ENCODE measurements around the gene SSNA1. TPM values are rescaled to one million over a fixed set of nuclear protein-coding genes. Genes with fewer than 3 reads are reported as not detected.

Gene SSNA1
- total RNA-seq, 4 donors from 2014 or later: 37.3 to 73.9 (median 53.5) TPM

DNA sequence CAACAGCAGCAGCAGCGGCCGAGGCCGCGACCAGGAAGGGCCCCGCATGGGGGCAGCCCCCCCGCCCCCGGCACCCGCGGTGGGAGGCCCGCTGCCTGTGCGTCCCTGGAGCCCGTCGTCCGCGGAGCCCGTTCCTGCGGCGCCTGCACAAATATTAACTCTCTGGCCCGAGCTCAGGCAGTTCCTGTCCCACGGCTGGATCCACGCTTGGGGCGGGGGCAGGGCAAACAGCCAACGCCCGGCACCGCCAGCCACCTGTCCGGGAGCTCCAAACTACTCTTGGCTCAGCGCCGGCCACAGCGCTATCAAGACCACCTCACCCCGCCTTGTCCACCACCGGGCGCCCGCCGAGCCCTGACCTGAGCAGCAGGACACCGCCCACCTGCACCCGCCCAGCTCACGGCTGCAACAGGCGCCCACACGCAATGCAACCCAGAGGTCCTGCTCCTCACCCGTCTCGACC, 18.5 kb upstream of the SSNA1 start, which contains the start of gene LRRC26:
LRRC26 (minus strand) TSS at position 156 of the 463 bp plus-strand sequence; CDS start at position 48, 108 bp downstream.
- H3K27ac ChIP-seq: no peak within 1 kb of the TSS
- peaks cover 9 to 57% of the 10 kb centered on the region in 2 donors for H3K27me3 ChIP-seq
- no peaks in the 10 kb centered on the region for H3K9me3 ChIP-seq
- DNase-seq (ENCODE audit: low spot score in 2 of 2): no peak
- H3K4me3 ChIP-seq: peak within 1 kb of the TSS in 3 of 4 donors; percentile 13 to 41 (median 22)
- peaks cover 0 to 35% (median 16%) of the 10 kb centered on the region in 4 donors for H3K4me1 ChIP-seq
- H3K36me3 ChIP-seq: no peaks in the 10 kb centered on the region
- 10 to 30% methylated on average over 2 to 38 of the region's 41 CpGs for WGBS, 2 donors
- TF ChIP-seq, protein P1, sequence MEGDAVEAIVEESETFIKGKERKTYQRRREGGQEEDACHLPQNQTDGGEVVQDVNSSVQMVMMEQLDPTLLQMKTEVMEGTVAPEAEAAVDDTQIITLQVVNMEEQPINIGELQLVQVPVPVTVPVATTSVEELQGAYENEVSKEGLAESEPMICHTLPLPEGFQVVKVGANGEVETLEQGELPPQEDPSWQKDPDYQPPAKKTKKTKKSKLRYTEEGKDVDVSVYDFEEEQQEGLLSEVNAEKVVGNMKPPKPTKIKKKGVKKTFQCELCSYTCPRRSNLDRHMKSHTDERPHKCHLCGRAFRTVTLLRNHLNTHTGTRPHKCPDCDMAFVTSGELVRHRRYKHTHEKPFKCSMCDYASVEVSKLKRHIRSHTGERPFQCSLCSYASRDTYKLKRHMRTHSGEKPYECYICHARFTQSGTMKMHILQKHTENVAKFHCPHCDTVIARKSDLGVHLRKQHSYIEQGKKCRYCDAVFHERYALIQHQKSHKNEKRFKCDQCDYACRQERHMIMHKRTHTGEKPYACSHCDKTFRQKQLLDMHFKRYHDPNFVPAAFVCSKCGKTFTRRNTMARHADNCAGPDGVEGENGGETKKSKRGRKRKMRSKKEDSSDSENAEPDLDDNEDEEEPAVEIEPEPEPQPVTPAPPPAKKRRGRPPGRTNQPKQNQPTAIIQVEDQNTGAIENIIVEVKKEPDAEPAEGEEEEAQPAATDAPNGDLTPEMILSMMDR (IDR thresholded peaks at IDR 0.05): no peak
- no peak for TF ChIP-seq POLR2A (IDR thresholded peaks at IDR 0.05)
- no peak for TF ChIP-seq EP300 (IDR thresholded peaks at IDR 0.05)

DNA sequence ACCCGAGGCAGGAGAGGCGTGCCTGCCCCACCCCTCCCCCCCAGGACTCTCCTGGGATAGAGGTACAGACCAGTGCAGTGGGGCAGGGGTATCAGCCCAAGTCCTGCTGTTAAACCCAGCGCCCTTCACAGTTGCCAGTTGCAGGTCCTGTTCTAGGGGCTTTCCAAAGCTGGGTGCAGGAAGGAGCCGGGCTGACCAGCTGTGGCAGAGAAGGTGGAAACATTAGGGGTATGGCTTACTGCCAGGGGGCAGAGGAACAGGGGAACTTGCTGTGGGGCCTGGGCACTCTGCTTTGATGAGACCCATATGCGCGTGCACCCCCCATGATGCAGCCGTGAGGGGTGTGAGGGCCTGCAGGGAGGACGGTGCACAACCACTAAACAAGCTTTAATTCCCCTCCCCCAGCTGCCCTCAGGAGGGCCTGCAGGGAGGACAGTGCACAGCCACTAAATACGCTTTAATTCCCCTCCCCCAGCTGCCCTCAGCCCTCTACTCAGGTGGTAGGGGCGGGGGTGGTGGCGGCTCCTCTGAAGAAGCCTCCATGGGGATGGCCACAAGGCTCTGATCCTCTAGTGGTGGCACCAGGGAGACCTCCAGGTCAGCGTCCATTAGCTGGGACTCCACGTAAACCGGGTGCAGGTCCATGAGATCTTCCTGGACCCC, 17.9 kb upstream of the SSNA1 start:
- H3K27me3 ChIP-seq: peaks cover 9 to 51% of the 10 kb centered on the region in 2 donors
- TF ChIP-seq POLR2A (IDR thresholded peaks at IDR 0.05): no peak
- TF ChIP-seq, protein P1 (IDR thresholded peaks at IDR 0.05): no peak
- TF ChIP-seq EP300 (IDR thresholded peaks at IDR 0.05): no peak
- no peaks in the 10 kb centered on the region for H3K9me3 ChIP-seq
- 42 to 46% methylated on average over 8 to 14 of the region's 14 CpGs for WGBS, 2 donors
- no peaks in the 10 kb centered on the region for H3K36me3 ChIP-seq
- peaks cover 0 to 41% (median 16%) of the 10 kb centered on the region in 4 donors for H3K4me1 ChIP-seq
- no peak for DNase-seq (ENCODE audit: low spot score in 2 of 2)
- no peak overlapping the region for H3K4me3 ChIP-seq
- no peak overlapping the region for H3K27ac ChIP-seq

DNA sequence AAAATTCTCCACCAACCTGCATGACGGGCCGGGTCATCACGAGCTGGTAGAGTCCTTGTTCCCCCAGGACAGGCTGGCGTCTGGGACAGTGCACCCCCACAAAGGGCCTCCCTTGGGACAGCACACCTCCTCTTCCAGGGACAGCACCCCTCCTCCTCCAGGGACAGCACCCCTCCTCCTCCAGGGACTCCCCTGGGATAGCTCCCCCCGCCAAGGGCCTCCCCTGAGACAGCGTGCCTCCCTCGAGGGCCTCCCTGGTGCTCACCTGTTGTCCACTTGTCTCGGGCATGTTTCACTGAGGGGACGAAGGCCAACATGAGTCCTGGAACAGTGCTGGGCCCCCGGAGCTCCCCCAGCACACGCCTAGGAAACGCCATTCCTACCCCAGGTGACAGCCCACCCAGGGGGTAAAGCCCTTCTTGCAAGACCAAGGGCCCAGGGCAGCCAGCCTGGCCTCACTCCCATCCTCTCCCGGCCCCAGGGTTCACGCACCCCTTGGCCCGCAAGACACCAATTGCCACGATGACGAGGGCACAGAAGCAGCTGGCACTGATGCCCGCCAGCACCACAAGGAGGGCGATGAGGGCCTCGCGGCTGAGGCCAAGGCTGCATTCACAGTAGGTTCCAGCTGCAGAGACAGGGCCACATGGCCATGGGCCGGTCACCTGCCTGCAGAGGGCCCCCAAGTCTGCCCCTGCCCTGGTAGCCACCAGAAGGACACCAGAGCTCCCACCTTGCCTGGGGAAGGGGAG, 17.2 kb upstream of the SSNA1 start:
- Histone ChIP-seq H3K4me1 (peaks cover 0 to 41% (median 16%) of the 10 kb centered on the region in 4 donors), H3K4me3 (no peak overlapping the region), H3K27ac (no peak overlapping the region), H3K36me3 (no peaks in the 10 kb centered on the region), H3K9me3 (no peaks in the 10 kb centered on the region), H3K27me3 (peaks cover 7 to 43% of the 10 kb centered on the region in 2 donors)
- WGBS, 2 donors: 81 to 82% methylated on average over 14 to 20 of the region's 22 CpGs
- DNase-seq (ENCODE audit: low spot score in 2 of 2): no peak
- TF ChIP-seq EP300 (IDR thresholded peaks at IDR 0.05) (no peak), POLR2A (IDR thresholded peaks at IDR 0.05) (no peak)
- TF ChIP-seq, protein P1 (IDR thresholded peaks at IDR 0.05): no peak

DNA sequence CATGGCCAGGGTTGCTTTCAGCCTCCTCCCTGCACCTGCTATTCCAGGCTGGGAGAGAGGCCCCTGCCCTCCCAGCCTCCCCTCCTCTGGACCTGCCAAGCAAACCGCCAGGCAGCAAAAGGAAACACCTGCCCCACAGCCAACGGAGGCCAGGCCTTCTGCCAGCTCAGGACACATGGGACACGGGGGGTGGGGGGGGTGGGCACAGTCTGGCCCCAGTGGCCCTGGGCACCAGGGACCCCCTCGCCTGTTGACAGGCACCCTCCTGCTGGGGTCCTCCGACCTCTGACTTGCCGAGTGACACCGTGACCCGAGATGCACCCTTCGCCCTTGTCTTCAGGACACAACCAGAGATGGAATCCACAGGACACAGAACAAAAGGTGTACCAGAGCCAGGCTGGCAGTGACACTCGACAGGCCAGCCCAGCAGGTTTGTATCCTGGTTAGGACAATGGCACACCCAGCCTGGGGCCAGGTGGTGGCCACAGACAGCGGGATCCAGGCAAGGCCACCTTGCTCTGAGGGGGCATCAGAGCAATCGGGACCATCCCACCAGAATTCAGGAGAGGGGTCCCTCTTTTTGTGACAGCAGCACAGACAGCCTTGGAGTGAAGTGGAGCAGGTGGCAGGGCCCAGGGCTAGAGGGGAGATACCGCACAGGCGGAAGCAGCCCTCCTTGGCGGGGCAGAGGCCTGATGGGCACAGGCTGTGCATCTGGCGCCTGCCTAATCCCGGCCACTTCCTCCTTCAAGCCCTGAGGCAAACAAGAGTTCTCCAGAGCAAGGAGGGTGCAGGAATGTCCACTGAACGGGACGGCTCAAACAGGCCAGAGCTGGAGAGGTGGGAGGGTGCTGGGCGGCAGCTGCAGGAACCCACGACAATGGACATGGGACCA, 15.3 kb upstream of the SSNA1 start:
- Histone ChIP-seq H3K4me3 (no peak overlapping the region), H3K9me3 (no peaks in the 10 kb centered on the region), H3K27me3 (peaks cover 4 to 25% of the 10 kb centered on the region in 2 donors), H3K27ac (no peak overlapping the region), H3K4me1 (peaks cover 0 to 27% (median 11%) of the 10 kb centered on the region in 4 donors), H3K36me3 (peaks cover 0 to 14% (median 0%) of the 10 kb centered on the region in 3 donors)
- WGBS, 2 donors: 55 to 61% methylated on average over 13 to 21 of the region's 21 CpGs
- TF ChIP-seq POLR2A (IDR thresholded peaks at IDR 0.05): no peak
- no peak for TF ChIP-seq EP300 (IDR thresholded peaks at IDR 0.05)
- TF ChIP-seq, protein P1 (IDR thresholded peaks at IDR 0.05): no peak
- no peak for DNase-seq (ENCODE audit: low spot score in 2 of 2)

Measured in tibial nerve (tissue), 4 donors.